ENCODE measurements around the gene TACC2.

GRCh38 chr10:122191936-122192541 lies 203.1 kb downstream of the TACC2 start:
- TF ChIP-seq, protein P1, sequence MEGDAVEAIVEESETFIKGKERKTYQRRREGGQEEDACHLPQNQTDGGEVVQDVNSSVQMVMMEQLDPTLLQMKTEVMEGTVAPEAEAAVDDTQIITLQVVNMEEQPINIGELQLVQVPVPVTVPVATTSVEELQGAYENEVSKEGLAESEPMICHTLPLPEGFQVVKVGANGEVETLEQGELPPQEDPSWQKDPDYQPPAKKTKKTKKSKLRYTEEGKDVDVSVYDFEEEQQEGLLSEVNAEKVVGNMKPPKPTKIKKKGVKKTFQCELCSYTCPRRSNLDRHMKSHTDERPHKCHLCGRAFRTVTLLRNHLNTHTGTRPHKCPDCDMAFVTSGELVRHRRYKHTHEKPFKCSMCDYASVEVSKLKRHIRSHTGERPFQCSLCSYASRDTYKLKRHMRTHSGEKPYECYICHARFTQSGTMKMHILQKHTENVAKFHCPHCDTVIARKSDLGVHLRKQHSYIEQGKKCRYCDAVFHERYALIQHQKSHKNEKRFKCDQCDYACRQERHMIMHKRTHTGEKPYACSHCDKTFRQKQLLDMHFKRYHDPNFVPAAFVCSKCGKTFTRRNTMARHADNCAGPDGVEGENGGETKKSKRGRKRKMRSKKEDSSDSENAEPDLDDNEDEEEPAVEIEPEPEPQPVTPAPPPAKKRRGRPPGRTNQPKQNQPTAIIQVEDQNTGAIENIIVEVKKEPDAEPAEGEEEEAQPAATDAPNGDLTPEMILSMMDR (conservative IDR thresholded peaks at IDR 0.05) = no peak
- no peak for TF ChIP-seq EZH2 (IDR thresholded peaks at IDR 0.05; ENCODE audit: low read depth)
